GM21367 (cell line): ENCODE data around the gene ZNF75A.
"Not testable (repeated sequence)": the region's sequence is repeated elsewhere in the genome, so short reads cannot be mapped to it uniquely, and the experiment has no call there.

ENCODE experiments used
- ATAC-seq: cut with Tn5 transposase; IDR thresholded peaks from one replicate; pipeline ENCODE4 v1.9.1; 2021; ENCODE audit not compliant: unreplicated experiment

The ZNF75A gene

DNA sequence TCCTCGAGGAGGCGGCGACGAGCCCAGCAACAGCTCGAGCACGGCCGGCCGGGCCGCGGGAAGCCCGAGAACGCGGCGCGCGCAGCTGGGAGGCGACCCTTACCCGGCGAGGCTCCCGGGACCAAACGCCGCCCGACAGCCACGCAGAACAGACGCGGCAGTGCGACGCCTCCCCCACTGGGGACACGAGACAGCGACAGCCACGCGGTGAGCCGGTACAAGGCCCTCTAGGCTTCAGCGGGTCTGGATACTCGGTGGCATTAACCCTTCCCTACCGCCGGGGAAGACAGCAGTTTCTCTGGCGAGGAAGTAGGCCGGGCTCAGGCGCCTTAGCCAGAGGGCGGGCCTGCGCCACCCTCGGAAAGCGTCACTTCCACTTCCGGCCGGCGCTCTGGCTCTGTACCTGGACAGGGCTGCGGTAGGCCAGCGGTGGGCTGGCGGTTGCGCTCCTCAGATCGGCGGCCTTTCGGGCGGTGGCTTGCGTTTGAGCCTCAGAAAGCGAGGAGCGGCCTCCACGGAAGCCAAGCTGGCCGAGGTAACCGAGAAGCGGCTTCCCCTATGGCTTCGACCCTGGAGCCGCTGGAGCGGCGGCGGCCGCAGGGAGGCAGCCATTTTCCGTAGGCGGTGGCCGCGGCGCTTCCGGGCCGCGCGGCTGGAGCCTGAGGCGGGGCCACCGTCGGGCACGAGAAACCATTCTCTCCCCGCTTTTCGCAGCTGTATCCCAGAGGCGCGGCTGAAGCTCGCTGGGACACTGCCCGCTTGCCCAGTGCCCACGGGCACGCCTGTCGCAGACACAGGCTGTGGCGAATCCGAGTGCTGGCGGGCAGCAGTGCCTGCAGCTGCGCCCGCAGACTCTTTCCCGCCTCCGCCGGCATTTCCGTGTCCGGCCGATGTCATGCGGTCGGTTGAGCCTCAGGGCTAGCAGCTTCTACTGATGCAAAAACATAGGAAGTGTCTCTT is at the start of gene ZNF75A, which contains the start of gene TIGD7:
Gene ZNF75A, plus strand, starts transcription at position 389 of the 960 bp plus-strand sequence. CDS start 2,932 bp downstream, outside the sequence.
Gene TIGD7, minus strand, starts transcription at position 322 of the 960 bp plus-strand sequence. CDS start 4,816 bp downstream, outside the sequence.
- ATAC-seq: peak; percentile 67

DNA sequence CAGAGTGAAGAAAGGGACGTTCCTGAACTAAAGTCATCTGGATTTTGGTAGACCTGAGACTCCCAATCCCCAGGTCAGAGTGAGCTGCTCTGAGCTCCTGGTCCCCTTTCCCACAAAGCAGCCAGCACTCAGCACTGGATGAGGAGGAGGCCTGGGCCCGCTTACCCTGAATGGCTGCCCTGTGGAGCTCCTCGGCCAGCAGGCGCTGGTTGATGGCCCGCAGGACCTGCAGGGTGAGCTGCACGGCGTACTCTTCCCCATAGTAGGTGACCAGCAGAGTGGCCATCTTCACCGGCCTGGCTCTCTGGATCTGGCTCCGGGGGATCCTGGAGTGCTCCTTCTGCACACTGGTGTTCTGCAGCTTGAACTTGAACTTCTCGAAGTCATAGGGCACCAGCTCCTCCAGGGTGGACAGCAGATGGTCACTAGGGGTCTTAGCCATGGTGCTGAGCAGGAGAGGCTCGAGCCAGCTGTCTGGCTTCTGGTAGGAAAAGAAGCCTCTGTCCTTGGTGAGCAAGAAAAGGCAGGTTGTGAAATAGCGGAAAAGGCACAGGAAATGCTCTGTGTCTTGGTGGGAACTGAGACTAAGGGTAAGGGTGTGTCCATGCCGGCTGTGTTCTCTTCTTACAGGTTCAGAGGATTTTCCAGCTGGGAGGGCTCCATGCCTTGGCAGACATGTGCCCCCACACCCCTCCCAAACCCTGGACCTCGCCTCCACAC is 49.0 kb upstream of the ZNF75A start, which contains the start of gene MEFV:
Gene MEFV, minus strand, starts transcription at position 488 of the 720 bp plus-strand sequence. Its CDS starts 46 bp downstream, at position 442.
- no peak for ATAC-seq

DNA sequence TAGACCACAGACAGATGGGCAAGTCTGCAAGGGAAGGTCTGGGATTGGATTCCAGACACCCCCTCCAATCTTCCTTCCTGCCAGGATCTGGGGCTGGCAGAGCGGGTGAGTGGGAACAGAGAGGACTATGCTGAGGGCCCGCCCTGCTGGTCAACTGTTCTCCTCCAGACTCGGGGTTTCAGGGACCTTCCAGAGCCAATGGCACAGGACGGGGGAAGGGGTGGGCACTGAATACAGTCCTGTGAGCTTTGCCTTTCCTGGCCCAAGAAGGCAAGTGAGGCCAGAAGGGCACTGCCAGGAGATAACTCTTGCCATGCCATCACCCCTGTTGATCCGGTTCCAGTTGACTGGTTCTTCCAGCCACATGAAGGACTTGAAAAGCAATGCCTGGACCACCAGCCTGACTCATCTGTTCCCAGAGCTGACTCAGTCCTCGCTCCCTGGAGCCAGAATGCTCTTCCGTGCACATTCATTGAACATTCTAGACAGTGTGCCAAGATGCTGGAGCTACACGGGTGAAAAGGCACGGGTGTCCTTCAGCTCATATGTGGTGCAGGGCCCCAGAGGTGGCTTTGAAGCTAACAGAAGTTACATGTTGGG is 48.3 kb upstream of the ZNF75A start:
- ATAC-seq: no peak

DNA sequence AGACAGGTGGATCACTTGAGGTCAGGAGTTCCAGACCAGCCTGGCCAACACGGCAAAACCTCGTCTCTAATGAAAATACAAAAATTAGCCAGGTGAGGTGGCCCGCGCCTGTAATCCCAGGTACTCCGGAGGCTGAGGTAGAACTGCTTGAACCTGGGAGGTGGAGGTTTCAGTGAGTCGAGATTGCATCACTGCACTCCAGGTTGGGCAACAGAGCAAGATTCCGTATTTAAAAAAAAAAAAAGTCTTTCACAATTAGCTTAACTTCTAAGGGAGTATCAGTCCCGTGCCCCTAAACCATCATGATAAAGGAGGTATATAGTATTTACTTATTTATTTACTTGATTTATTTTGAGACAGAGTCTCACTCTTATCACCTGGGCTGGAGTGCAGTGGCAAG is 45.5 kb upstream of the ZNF75A start:
- no peak for ATAC-seq

DNA sequence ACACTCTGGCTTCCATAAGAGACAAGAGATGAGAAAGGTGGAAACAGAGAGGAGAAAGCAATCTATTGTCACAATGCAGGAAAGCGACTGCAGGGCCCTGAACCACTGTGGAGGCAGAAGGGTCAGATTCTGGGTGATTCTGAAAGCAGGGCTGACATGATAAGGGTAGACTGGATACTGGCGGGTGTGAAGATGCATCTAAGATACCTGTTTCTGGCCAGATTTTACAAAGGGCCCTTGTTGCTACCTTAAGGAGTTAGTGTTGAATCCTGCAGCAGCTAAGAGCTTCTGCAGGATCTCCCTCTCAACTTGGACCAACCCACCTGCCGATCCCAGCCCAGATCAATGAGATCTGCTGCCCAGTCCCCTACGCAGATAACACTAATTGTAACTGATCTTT is 42.8 kb upstream of the ZNF75A start:
- no peak for ATAC-seq

DNA sequence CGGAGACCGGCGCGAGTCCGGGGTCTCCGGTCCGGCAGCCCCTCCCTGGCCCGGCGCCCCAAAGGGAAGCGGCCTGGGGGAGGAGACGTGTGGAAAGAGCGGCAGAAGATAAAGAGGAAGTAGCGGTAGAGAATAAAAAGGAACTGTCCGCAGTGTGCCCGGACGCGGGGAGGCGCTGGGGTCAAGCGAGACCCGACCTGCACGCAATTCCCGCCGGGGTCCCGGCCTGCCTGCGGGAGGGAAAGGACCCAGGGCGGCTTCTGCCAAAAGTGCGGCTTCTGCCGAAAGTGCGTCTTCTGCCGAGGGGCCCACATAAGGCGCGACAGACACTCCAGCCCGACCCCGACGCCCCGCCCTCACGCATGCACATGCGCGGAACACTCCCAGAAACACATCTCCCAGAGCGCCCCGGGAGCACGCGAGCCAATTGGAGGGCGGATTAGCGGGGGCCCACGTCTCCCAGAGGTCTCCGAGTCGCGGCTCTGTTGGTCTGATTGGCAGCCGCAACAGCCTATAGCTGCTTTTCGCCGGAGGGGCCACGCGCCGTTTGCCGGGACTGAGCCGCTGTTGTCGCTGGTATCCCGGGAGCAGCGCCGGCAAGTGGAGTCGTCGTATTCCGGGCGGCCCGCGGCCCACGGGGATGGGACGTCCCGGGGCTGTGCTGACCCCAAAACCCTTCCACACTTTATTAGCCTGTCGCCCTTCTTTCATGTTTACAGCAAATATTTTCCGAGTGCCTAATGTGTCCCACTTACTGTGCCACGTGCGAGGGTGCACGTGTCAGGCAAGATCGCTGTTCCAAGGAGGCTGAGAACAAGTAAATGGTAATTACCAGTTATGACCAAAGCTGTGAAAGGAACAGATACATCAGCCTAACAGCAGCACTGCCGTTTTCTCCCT is 40.9 kb upstream of the ZNF75A start:
- peak; percentile 76 for ATAC-seq

DNA sequence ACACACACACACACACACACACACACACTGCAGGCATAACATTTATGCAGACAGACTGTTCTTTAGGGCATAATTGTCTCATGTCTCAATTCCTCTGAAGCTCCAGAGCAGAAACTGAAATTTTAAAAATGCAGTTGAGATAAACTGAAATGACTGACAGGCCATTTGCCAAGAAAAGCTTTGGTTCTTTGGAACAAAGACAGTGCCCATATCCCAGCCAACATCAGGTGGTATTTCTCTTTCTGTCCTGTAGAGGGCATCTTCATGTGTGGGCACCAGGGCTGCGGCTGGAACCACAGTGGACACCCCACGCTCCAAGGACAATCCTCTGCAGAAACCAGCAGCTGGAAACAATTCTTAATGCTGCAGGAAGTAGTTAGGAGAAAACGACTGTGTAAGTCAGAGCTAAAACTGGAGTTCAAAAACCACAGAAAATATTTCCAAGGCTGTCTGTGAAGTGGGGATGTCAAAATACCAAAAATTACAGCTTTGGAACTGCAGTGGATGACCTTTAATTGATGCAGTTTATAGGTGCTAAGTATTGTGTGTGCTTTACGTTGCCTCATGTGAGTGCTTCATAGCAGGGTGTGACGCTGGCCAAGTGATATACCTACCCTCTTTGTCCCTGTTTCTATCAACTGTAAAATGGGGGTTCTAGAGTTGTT is 38.3 kb upstream of the ZNF75A start:
- no peak for ATAC-seq

DNA sequence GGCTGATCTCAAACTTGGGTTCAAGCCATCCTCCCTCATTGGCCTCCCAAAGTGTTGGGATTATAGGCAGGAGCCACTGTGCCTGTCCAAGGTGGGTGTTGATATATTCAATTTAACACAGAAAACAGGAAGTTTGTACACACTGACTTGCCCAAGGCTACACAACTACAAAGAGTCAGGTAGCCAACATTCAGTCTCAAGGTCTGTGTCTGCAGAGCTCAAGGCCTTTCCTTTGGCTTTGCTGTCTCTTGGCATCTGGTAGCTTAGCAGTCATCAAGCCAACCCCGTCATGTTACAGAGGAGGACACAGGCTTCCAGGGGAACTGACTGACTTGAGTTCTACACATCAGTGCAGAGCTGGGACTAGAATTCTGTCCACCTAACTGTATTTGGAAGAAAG is 37.0 kb upstream of the ZNF75A start:
- ATAC-seq: no peak

DNA sequence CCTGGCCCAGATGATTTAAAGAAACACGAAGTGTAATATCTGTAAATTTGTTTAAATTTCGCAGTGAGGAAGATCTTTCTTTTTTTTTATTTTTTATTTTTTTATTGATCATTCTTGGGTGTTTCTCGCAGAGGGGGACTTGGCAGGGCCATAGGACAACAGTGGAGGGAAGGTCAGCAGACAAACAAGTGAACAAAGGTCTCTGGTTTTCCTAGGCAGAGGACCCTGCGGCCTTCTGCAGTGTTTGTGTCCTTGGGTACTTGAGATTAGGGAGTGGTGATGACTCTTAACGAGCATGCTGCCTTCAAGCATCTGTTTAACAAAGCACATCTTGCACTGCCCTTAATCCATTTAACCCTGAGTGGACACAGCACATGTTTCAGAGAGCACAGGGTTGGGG is 34.6 kb upstream of the ZNF75A start:
- ATAC-seq: not testable (repeated sequence)

DNA sequence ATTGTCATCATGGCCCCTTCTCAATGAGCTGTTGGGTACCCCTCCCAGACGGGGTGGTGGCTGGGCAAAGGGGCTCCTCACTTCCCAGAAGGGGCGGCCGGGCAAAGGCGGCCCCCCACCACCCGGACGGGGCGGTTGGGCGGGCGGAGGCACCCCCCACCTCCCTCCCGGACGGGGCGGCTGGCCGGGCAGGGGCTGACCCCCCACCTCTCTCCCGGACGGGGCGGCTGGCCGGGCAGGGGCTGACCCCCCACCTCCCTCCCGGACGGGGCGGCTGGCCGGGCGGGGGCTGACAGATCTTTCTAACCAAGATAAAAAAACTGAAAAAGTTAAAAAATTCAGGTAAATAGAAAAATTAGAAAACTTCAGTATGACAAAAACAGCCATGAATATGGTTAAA is 34.0 kb upstream of the ZNF75A start:
- not testable (repeated sequence) for ATAC-seq

DNA sequence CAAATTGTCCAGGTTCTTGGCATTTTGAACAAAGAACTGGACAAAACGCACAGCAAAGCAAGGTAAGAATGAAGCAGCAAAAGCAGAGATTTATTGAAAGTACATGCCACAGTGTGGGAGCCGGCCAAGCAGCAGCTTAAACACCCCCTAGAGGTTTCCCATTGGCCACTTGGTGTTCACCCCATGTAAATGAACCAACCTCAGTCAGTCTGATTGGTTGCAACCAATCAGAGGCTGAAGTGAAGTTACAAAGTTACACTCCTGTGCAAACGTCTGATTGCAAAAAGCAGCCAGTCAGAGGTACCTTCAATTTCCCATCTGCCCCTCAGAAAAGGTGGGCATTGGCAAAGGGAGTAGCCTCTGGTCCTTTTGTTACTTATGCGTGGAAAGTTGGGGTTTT is 30.8 kb upstream of the ZNF75A start:
- no peak for ATAC-seq

DNA sequence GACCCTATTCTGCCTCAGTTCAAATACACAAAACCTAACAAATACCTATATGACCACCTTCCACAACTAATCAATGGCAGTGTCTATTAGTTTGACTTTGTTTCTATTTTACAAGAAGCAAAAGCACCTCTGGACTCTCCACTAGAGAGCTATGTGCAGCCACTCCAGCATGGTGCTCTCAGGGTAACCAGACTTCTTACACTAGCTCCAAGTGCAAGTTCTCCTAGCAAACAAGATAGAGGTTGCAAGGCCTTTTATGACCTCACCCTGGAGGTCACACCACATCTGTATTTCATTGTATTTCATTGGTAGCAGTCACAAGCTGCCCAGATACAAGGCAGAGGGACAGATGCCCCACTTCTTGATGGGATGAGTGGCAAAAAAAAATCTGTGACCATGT is 30.4 kb upstream of the ZNF75A start:
- ATAC-seq: no peak

DNA sequence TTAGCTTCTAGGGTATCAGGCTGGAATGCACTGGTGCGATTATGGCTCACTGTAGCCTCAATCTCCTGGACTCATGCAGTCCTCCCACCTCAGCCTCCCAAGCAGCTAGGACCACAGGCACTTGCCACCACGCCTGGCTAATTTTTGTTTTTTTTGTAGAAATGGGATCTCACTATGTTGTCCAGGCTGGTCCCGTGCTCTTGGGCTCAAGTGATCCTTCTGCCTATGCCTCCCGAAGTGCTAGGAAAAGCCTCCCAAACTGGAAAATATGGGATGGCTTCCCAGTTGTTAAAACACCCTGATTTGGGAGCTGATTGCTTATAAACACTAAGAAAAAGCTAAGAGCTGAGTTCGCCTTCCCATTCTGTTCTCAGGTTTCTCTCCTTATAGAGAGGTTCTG is 28.6 kb upstream of the ZNF75A start:
- no peak for ATAC-seq

DNA sequence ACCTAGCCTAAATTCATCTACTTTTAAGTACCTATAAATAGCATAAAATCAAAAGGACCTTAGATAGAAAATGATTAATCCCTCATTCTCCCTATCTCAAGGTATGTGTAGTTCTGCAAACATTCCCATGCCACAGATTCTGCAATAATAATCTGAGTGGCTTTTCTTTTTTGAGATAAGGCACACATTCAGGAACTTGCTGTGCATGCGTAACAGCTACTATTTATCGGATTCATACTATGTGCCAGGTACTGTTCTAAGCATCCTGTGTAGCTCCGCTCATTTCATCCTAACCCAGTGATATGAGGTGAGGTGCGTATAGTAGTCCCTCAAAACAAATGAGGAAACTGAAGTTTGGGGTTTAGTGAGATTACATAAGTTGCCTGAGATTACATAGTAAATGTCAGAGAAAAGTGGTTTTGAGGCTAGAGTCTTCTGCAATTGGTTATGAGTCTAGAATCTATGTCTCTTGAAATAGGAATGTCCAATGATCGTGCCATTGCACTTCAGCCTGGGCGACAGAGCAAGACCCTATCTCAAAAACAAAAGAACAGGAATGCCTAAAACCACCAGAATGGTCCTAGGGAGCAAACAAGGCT is 24.0 kb upstream of the ZNF75A start:
- no peak for ATAC-seq

DNA sequence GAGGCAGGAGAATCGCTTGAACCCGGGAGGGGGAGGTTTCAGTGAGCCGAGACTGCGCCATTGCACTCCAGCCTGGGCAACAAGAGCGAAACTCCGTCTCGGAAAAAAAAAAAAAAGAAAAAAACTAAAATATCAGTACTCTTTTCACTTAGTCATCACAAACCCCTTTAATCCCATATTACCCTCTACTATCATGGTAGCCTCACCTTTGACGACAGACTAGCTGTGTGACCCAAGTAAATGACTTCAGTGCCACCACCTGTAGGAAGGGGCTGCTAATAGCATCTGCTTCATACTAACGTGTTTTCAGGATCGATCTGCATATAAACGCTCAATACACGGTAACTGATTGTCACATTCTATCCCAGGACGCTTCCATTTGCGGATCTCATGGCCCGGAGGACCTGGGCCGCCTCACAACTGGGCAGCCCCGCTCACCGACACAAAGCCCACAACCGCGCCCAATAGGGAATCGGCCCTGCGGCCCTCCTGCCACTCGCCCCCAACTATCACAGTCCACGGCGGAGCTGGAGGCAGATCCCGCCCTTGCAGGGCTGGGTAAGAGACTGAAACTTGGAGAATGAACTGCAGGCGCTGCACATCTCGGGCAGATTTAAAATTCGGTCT is 23.1 kb upstream of the ZNF75A start:
- ATAC-seq: peak; percentile 25

DNA sequence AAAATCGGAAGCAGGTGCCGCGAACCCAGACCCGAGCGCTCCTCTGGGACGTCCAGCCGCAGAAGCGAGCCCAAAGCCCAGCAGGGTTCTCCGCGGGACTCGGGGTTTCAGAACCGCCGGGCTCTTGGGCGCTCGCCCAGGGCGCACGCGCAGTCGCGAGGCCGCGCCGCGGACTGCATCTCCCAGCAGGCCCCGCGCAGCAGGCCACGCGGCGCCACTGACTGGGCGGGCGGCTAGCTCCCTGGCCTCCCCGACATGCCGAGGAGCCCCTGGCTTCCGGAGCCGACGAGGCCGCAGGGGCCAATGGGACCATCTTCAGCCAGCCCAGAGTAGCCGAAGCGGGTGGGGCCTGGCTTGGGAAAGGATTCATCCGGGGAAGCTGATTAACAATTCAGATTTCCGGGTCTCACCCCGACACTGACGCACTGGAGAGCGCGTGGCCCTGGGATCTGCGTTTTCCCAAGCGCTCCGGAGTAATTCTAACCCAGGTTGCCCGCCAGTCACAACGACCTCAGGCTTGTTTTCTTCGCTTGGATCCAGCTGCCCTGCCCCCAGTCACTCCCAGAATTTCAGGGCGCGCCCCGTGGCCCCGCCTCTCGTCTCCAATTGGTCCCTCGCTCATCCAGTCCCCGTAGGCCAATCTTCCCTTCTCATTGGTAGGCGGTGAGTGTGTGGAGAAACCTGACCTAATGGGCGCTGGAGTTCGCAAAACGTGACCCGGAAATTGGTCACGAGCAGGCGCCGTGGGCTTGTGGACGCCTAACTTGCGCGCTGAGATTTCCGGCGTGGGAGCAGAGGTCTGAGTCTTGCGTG is 22.4 kb upstream of the ZNF75A start, which contains the start of gene ZNF263:
Gene ZNF263, plus strand, starts transcription at position 762 of the 813 bp plus-strand sequence. CDS start 328 bp downstream, outside the sequence.
- ATAC-seq: peak; percentile 66

DNA sequence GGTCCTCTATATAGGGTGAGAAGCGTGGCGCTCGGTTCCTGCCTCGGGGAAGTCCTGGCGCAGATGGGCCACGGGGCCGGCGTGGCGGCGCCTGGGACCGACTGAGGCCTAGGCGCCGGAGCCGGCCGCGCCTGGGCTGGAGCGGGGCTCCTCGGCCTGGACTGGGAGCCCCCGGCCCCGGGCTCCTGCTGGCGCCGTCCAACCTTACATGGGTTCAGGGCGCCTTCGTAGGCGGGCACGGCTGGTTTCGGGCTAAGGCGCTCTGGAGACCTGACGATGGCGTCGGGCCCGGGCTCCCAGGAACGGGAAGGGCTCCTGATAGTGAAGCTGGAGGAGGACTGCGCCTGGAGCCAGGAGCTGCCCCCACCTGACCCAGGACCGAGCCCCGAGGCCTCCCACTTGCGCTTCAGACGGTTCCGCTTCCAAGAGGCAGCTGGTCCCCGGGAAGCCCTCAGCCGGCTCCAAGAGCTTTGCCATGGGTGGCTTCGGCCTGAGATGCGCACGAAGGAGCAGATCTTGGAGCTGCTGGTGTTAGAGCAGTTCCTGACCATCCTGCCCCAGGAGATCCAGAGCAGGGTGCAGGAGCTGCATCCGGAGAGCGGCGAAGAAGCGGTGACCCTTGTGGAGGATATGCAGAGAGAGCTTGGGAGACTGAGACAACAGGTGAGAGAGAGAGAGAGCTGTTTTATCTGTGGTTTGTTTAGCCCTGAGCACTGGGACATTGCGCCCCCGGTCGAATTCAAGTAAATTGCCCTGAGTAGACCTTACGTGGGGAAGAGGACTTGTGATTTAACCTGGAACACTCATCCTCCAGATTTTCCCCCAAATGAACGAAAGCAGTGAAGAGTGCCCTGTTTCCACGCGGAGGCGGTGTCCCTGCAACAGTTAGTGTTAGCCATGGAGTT is 21.5 kb upstream of the ZNF75A start:
- ATAC-seq: peak; percentile 1
